Prostate gland (tissue), 2 donors: ENCODE results near the gene SCRT2. TPM values are rescaled to one million over a fixed set of nuclear protein-coding genes. Genes with fewer than 3 reads are reported as not detected.
"Not testable (repeated sequence)": the region's sequence is repeated elsewhere in the genome, so short reads cannot be mapped to it uniquely, and the experiment has no call there.

Experiments
- DNase-seq: peaks from one replicate; pipeline ENCODE4 v3.0.0-alpha.2; 2019; ENCODE audit warnings: low spot score
- H3K27ac ChIP-seq, 2 donors: fragments of 200-600 bp; sonication (generic); 2 replicates each; pipeline ENCODE4 v1.5.1; 2017 to 2019
- H3K27me3 ChIP-seq: fragments of 200-600 bp; sonication (generic); replicated peaks from 2 replicates; pipeline ENCODE4 v1.5.1; 2019; ENCODE audit not compliant: insufficient read depth
- H3K36me3 ChIP-seq, 2 donors: fragments of 200-600 bp; sonication (generic); 1 replicate in 1 of 2; 2 replicates in 1 of 2; pipeline versions ENCODE4 v1.5.1 to v1.8.1; 2017 to 2019
- H3K4me1 ChIP-seq: fragments of 200-600 bp; sonication (generic); replicated peaks from 2 replicates; pipeline ENCODE4 v1.5.1; 2019
- H3K4me3 ChIP-seq, 2 donors: fragments of 200-600 bp; sonication (generic); 2 replicates each; pipeline ENCODE4 v1.5.1; 2017 to 2019
- H3K9me3 ChIP-seq: fragments of 200-600 bp; sonication (generic); 2 replicates; pipeline ENCODE4 v1.5.1; 2017
- POLR2A ChIP-seq: fragments of 450-650 bp; IDR thresholded peaks from one replicate; pipeline ENCODE4 v1.6.1; 2016; ENCODE audit warnings: antibody characterized with exemption, mild to moderate bottlenecking
- POLR2AphosphoS5 ChIP-seq: sonication (generic); formaldehyde crosslinking; IDR thresholded peaks from one replicate; pipeline ENCODE4 v1.6.1; 2017; ENCODE audit warnings: antibody characterized with exemption
- WGBS: methylation state at CpG from one replicate; pipeline ENCODE4 v1.1.5; 2018; 5-methylcytosine and 5-hydroxymethylcytosine counted together
- intact Hi-C: fragments of 100-400 bp; cut with DNase I; formaldehyde crosslinking; loops from one replicate; pipeline ENCODE4 v1.14.2; 2022
- total RNA-seq, 2 donors: library from RNA; depleted of rRNA; stranded (reverse); fragments of >200 nt; gene quantifications; one replicate each; pipeline ENCODE4 v1.1.0, GENCODE V29; 2016
- TF ChIP-seq, protein P1 (sequence below), 4 experiments: fragments of 200-600 bp in 2 of 4; fragments of 450-650 bp in 2 of 4; sonication (generic) in 2 of 4; IDR thresholded peaks; 1 replicate in 3 of 4; 2 replicates in 1 of 4; pipeline ENCODE4 v1.5.1; 2016 to 2019; ENCODE audit warnings: antibody characterized with exemption in 4 of 4, mild to moderate bottlenecking in 2 of 4, moderate library complexity in 2 of 4

SCRT2 gene
- total RNA-seq, 2 donors from 2014 or later: 0.17 TPM; not detected in 1

DNA sequence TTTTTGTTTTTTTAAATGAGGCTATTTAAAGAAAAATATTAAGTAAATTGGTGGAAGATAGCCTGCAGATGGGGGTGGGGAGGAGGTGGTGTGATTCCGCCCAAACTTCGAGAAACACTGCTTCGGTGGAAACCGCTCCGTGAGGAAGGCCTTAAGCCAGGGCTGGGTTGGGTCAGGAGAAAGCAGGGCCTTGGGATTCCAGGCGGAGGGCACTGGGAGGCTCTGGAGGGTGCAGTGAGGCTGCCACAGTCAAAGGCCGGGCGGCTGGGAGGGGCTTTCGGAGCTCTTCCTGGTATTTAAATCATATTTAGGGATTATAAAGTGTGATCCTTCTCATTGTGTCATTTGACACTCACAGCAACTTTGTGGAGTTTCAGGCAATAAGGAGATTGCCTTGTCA lies 22.2 kb upstream of the SCRT2 start:
- Histone ChIP-seq H3K4me1 (peaks cover 13% of the 10 kb centered on the region), H3K27me3 (no peaks in the 10 kb centered on the region), H3K4me3 (no peak overlapping the region), H3K36me3 (no peaks in the 10 kb centered on the region), H3K9me3 (no peaks in the 10 kb centered on the region), H3K27ac (no peak overlapping the region)
- no peak for DNase-seq
- 80% methylated on average over 9 of the region's 9 CpGs for WGBS
- intact Hi-C loops: no loop called here
- no peak for TF ChIP-seq POLR2AphosphoS5
- TF ChIP-seq, protein P1, sequence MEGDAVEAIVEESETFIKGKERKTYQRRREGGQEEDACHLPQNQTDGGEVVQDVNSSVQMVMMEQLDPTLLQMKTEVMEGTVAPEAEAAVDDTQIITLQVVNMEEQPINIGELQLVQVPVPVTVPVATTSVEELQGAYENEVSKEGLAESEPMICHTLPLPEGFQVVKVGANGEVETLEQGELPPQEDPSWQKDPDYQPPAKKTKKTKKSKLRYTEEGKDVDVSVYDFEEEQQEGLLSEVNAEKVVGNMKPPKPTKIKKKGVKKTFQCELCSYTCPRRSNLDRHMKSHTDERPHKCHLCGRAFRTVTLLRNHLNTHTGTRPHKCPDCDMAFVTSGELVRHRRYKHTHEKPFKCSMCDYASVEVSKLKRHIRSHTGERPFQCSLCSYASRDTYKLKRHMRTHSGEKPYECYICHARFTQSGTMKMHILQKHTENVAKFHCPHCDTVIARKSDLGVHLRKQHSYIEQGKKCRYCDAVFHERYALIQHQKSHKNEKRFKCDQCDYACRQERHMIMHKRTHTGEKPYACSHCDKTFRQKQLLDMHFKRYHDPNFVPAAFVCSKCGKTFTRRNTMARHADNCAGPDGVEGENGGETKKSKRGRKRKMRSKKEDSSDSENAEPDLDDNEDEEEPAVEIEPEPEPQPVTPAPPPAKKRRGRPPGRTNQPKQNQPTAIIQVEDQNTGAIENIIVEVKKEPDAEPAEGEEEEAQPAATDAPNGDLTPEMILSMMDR (IDR thresholded peaks at IDR 0.05): no peak
- no peak for TF ChIP-seq POLR2A

DNA sequence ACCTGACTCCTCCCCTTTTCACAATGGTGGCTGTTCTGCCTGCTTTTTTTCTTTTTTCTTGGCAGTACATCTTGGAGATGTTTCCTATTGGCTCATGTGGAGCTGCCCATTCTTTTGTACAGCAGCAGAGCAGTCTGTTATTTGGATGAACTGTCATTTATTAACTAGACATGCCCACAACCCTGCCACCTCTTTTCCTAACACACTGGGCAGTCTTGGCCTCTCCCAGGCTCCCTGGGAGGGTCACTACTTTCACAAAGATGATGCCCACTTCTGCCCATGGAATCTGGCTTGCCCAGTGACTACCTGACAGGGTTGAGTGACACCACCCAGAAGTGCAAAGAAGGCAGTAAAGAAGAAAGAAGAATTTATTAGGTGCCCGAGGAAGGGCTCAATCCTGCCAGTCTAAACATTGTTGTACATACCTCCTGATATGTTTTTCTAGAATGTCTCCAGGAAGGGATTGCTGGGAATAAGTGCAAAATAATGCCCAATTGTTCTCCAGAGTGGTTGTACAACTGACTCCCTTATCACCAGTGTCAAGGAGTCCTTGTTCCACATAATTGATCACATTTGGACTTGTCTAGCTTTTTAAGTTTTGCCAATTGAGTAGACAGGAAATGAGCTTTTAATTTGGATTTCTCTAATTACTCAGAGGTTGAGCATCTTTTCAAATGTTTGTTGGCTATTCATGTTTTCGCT lies 19.7 kb upstream of the SCRT2 start:
- H3K27ac ChIP-seq: peak overlapping the region in 1 of 2 donors; percentile 5
- peaks cover 4% of the 10 kb centered on the region for H3K4me1 ChIP-seq
- no peaks in the 10 kb centered on the region for H3K36me3 ChIP-seq
- TF ChIP-seq POLR2A (no peak), POLR2AphosphoS5 (peak; percentile 76)
- no peaks in the 10 kb centered on the region for H3K27me3 ChIP-seq
- peak; percentile 43 for DNase-seq
- no peaks in the 10 kb centered on the region for H3K9me3 ChIP-seq
- intact Hi-C loops: no loop called here
- H3K4me3 ChIP-seq: no peak overlapping the region
- WGBS: 39% methylated on average over 2 of the region's 2 CpGs

DNA sequence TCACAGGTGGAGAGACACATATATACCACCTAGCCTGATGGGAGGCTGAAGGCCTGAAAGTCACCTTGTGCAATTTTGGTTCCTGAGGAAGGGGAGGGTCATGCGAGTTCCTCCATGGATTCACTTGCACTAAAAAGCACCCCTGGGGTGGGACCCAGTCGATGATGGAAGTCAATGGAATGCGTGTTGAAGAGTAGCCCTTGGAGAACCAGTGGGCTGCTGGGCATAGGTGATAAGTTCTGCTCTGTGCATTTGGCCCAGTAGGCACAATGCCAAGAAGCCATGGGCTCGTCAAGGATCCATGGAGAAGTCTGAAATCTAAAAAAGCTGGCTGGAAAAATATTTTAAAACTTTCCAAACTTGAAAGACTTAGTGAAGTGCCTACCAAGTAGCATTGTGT lies 18.9 kb upstream of the SCRT2 start:
- no peak for DNase-seq
- Histone ChIP-seq H3K27ac (no peak overlapping the region), H3K27me3 (no peaks in the 10 kb centered on the region), H3K9me3 (no peaks in the 10 kb centered on the region), H3K36me3 (no peaks in the 10 kb centered on the region), H3K4me3 (no peak overlapping the region), H3K4me1 (peaks cover 4% of the 10 kb centered on the region)
- no peak for TF ChIP-seq POLR2A
- TF ChIP-seq POLR2AphosphoS5: no peak
- TF ChIP-seq, protein P1 (IDR thresholded peaks at IDR 0.05): no peak
- intact Hi-C loops: no loop called here
- 51% methylated on average over 4 of the region's 4 CpGs for WGBS

DNA sequence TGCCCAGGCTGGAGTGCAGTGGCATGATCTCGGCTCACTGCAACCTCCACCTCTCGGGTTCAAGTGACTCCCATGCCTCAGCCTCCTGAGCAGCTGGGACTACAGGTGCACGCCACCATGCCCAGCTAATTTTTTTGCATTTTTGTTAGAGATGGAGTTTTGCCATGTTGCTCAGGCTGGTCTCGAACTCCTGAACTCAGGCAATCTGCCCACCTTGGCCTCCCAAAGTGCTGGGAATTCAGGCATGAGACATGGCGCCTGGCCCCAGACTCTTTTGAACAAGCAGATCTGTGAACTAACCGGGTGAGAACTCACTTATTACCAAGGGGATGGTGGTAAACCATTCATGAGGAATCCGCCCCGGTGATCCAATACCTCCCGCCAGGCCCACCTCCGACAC lies 18.2 kb upstream of the SCRT2 start:
- DNase-seq, H3K4me3 ChIP-seq, H3K36me3 ChIP-seq, H3K27me3 ChIP-seq, H3K4me1 ChIP-seq, intact Hi-C loops, H3K27ac ChIP-seq, H3K9me3 ChIP-seq: not testable (repeated sequence)
- 96% methylated on average over 10 of the region's 10 CpGs for WGBS

DNA sequence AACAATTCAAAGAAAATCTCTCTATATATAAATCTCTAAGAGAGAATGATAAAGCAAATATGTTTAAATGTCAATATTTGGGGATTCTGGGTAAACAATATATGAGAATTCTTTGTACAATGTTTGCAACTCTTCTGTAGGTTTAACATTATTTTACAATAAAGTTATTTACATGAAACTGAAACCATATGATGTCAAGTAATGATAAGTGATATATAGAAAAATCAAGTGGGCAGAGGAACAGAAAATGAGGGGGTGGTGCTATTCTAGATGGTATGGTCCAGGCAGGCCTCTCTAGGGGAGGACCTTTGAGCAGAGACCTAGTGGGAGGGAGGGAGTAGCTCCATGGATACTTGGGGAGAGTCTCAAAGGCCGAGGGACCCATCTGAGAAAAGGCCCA lies 16.4 kb upstream of the SCRT2 start:
- Histone ChIP-seq H3K27ac (no peak overlapping the region), H3K9me3 (no peaks in the 10 kb centered on the region), H3K27me3 (no peaks in the 10 kb centered on the region), H3K36me3 (no peaks in the 10 kb centered on the region), H3K4me3 (no peak overlapping the region), H3K4me1 (peaks cover 4% of the 10 kb centered on the region)
- 62% methylated on average over 1 of the region's 1 CpG for WGBS
- TF ChIP-seq POLR2A (no peak), POLR2AphosphoS5 (no peak)
- TF ChIP-seq, protein P1 (IDR thresholded peaks at IDR 0.05): no peak
- intact Hi-C loops: no loop called here
- no peak for DNase-seq

DNA sequence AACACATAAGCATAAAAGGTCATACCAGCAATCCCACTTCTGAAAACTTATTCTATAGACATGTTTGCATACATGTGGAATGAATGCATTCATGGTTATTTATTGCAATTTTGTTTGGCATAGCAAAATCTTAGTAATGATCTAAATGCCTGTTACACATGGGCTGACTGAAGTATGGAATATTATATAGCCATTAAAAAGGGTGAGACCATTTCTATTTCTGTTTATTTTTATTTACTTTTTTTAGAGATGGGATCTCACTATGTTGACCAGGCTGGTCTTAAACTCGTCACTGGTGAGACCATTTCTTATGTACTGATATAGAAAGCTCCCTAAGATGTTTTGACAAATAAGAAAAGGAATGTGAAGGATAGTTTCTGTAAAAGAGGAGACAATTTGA lies 14.3 kb upstream of the SCRT2 start:
- Histone ChIP-seq H3K27me3 (no peaks in the 10 kb centered on the region), H3K36me3 (no peaks in the 10 kb centered on the region)

More for the DNA sequence above, 14.3 kb upstream of the SCRT2 start:
- 50% methylated on average over 1 of the region's 1 CpG for WGBS
- no peak for DNase-seq
- TF ChIP-seq, protein P1 (IDR thresholded peaks at IDR 0.05): no peak
- TF ChIP-seq POLR2A (no peak), POLR2AphosphoS5 (no peak)
- H3K9me3 ChIP-seq: no peaks in the 10 kb centered on the region
- H3K4me1 ChIP-seq: peaks cover 2% of the 10 kb centered on the region
- intact Hi-C loops: no loop called here
- no peak overlapping the region for H3K4me3 ChIP-seq
- no peak overlapping the region for H3K27ac ChIP-seq
